Measurements from ENCODE around the gene DOCK1.

Gene DOCK1

GRCh38 chr10:127331696-127332095 is 426.5 kb downstream of the DOCK1 start:
- no peaks in the 10 kb centered on the region for H4K20me1 ChIP-seq (ENCODE audit: insufficient read depth, low read length)
- no peaks in the 10 kb centered on the region for H3K9me3 ChIP-seq (ENCODE audit: insufficient read depth, low read length, severe bottlenecking)
- ATAC-seq (ENCODE audit: insufficient read depth, low read depth) = no peak
- TF ChIP-seq EZH2 (IDR thresholded peaks at IDR 0.05; ENCODE audit: borderline replicate concordance, low read depth, low read length, severe bottlenecking) (no peak), CTCF (IDR thresholded peaks at IDR 0.05; ENCODE audit: borderline replicate concordance, extremely low read depth, low read length, poor library complexity, severe bottlenecking) (no peak)
- H3K79me2 ChIP-seq (ENCODE audit: insufficient read depth, low read length) = no peaks in the 10 kb centered on the region
- H3K4me2 ChIP-seq (ENCODE audit: insufficient read depth, low read length) = no peak overlapping the region
- no peak for DNase-seq
- H3K4me1 ChIP-seq (ENCODE audit: insufficient read depth, low read length) = no peaks in the 10 kb centered on the region
- H3K27me3 ChIP-seq (ENCODE audit: insufficient read depth, low read length, poor library complexity) = no peaks in the 10 kb centered on the region
- H3K27ac ChIP-seq (ENCODE audit: low read length) = no peak overlapping the region
- no peaks in the 10 kb centered on the region for H3K36me3 ChIP-seq (ENCODE audit: insufficient read depth, low read length)
- no peak overlapping the region for H2AFZ ChIP-seq (ENCODE audit: low read depth, low read length)
- H3K4me3 ChIP-seq (ENCODE audit: low read depth in 1 of 2, low read length in 2 of 2) = no peak overlapping the region
- no peak overlapping the region for H3K9ac ChIP-seq (ENCODE audit: low read depth, low read length)

GRCh38 chr10:127332631-127333030 is 427.4 kb downstream of the DOCK1 start:
- no peak for ATAC-seq (ENCODE audit: insufficient read depth, low read depth)
- Histone ChIP-seq H3K27ac (ENCODE audit: low read length) (no peak overlapping the region), H3K4me1 (ENCODE audit: insufficient read depth, low read length) (no peaks in the 10 kb centered on the region), H3K4me3 (ENCODE audit: low read depth in 1 of 2, low read length in 2 of 2) (no peak overlapping the region), H2AFZ (ENCODE audit: low read depth, low read length) (no peak overlapping the region), H4K20me1 (ENCODE audit: insufficient read depth, low read length) (no peaks in the 10 kb centered on the region), H3K27me3 (ENCODE audit: insufficient read depth, low read length, poor library complexity) (peaks cover under 1% of the 10 kb centered on the region), H3K79me2 (ENCODE audit: insufficient read depth, low read length) (no peaks in the 10 kb centered on the region), H3K36me3 (ENCODE audit: insufficient read depth, low read length) (no peaks in the 10 kb centered on the region), H3K9ac (ENCODE audit: low read depth, low read length) (no peak overlapping the region), H3K4me2 (ENCODE audit: insufficient read depth, low read length) (no peak overlapping the region), H3K9me3 (ENCODE audit: insufficient read depth, low read length, severe bottlenecking) (no peaks in the 10 kb centered on the region)
- DNase-seq = no peak
- TF ChIP-seq EZH2 (IDR thresholded peaks at IDR 0.05; ENCODE audit: borderline replicate concordance, low read depth, low read length, severe bottlenecking) (no peak), CTCF (IDR thresholded peaks at IDR 0.05; ENCODE audit: borderline replicate concordance, extremely low read depth, low read length, poor library complexity, severe bottlenecking) (no peak)

DNA sequence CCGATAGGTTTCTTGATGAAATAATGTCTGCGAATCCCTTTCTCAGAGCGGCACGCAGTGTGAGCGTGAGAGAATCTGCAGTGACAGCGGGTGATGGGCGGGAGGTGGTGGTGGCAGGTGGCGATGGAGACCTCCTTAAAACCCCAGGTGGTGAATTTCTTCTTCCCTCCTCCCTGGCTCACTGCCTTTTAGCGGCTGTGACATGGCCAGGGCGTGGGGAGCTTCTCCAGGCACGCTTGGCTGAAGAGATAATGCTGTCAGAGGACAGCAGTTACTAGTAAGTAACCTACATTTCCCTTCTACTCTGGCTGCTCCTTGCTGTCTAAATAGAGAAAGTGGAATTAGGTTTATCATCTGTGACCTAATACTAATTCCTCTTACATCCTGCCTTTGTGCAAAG is 432.6 kb downstream of the DOCK1 start:
- TF ChIP-seq EZH2 (IDR thresholded peaks at IDR 0.05; ENCODE audit: borderline replicate concordance, low read depth, low read length, severe bottlenecking) (no peak), CTCF (IDR thresholded peaks at IDR 0.05; ENCODE audit: borderline replicate concordance, extremely low read depth, low read length, poor library complexity, severe bottlenecking) (no peak)
- Histone ChIP-seq H3K4me1 (ENCODE audit: insufficient read depth, low read length) (no peaks in the 10 kb centered on the region), H3K9ac (ENCODE audit: low read depth, low read length) (no peak overlapping the region), H3K79me2 (ENCODE audit: insufficient read depth, low read length) (no peaks in the 10 kb centered on the region), H4K20me1 (ENCODE audit: insufficient read depth, low read length) (no peaks in the 10 kb centered on the region), H2AFZ (ENCODE audit: low read depth, low read length) (no peak overlapping the region), H3K27ac (ENCODE audit: low read length) (no peak overlapping the region), H3K27me3 (ENCODE audit: insufficient read depth, low read length, poor library complexity) (peaks cover 9% of the 10 kb centered on the region), H3K4me3 (ENCODE audit: low read depth in 1 of 2, low read length in 2 of 2) (no peak overlapping the region), H3K4me2 (ENCODE audit: insufficient read depth, low read length) (no peak overlapping the region), H3K9me3 (ENCODE audit: insufficient read depth, low read length, severe bottlenecking) (no peaks in the 10 kb centered on the region), H3K36me3 (ENCODE audit: insufficient read depth, low read length) (no peaks in the 10 kb centered on the region)
- no peak for DNase-seq
- ATAC-seq (ENCODE audit: insufficient read depth, low read depth) = no peak

All from DND-41 (cell line).